H1 (cell line): ENCODE measurements around the gene SIGLEC6. TPM values are rescaled to one million over a fixed set of nuclear protein-coding genes. Genes with fewer than 3 reads are reported as not detected.

Experiments
- EZH2 ChIP-seq: fragments of 200-600 bp; sonication (generic); IDR thresholded peaks from 2 replicates; pipeline ENCODE4 v1.7.1; 2012; ENCODE audit warnings: low read depth, mild to moderate bottlenecking, moderate library complexity, low read length, inconsistent platforms; ENCODE audit not compliant: severe bottlenecking
- RAD21 ChIP-seq, 2 experiments: IDR thresholded peaks in 1 of 2; conservative IDR thresholded peaks in 1 of 2; 2 replicates each; pipeline ENCODE4 v1.6.1; 2011; ENCODE audit warnings: low read depth in 2 of 2, low read length in 2 of 2, improper control_type of control experiment in 1 of 2, inconsistent platforms in 1 of 2, mild to moderate bottlenecking in 1 of 2, moderate library complexity in 1 of 2
- polyA plus RNA-seq, 7 experiments: library from polyadenylated mRNA; depleted of rRNA in 3 of 7; stranded (reverse) in 5 of 7; unstranded in 2 of 7; fragments of >200 nt in 5 of 7; fragments of 200-250 nt in 2 of 7; gene quantifications; 1 replicate in 5 of 7; 2 replicates in 1 of 7; 4 replicates in 1 of 7; pipeline versions ENCODE4 v1.2.1 to v1.2.3, GENCODE V29; 2011 to 2013; ENCODE audit warnings: missing spikeins in 2 of 7, mixed read lengths in 2 of 7
- total RNA-seq: library from RNA; stranded (reverse); fragmentation: NEBNext Ultra II Directional; extraction: Animal tissue kit (Norgen Biotek cat#: 25700); gene quantifications from 2 replicates; pipeline ENCODE4 v1.2.1, GENCODE V29; 2021
- TF ChIP-seq, protein P1 (sequence below): fragments of 300-600 bp; sonication (generic); IDR thresholded peaks from 2 replicates; pipeline ENCODE4 v1.7.1; 2012; ENCODE audit warnings: low read length, moderate library complexity, mild to moderate bottlenecking, inconsistent platforms; ENCODE audit not compliant: insufficient replicate concordance
- TF ChIP-seq, protein P2 (sequence below): IDR thresholded peaks from 2 replicates; pipeline ENCODE4 v1.6.1; 2012; ENCODE audit warnings: inconsistent platforms

Gene SIGLEC6
- total and polyA plus RNA-seq, 2 of the 8 experiments (the other 6 are each of a cell fraction or from before 2014, with no cell fraction given) = 0.05 TPM; not detected in 1

DNA sequence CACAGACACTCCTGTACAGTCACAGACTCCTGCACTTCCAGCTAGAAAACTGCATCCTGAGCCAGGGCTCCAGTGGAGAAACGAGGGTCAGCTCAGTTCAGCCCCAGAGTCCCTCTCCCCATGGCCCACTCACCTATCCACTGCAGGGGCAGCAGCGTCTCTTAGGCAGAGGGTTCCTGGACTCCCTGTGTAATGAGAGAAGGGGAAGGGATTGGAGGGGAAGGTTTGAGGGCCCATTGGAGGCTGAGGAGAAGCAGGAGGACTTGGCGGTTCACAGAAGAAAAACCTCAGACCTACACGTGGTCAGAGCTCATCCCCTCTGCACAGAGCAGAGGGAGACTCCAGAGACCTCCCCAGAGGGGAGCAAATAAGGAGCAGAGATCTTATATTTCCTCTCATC, 62.3 kb downstream of the SIGLEC6 start (continued):
- TF ChIP-seq, protein P1, sequence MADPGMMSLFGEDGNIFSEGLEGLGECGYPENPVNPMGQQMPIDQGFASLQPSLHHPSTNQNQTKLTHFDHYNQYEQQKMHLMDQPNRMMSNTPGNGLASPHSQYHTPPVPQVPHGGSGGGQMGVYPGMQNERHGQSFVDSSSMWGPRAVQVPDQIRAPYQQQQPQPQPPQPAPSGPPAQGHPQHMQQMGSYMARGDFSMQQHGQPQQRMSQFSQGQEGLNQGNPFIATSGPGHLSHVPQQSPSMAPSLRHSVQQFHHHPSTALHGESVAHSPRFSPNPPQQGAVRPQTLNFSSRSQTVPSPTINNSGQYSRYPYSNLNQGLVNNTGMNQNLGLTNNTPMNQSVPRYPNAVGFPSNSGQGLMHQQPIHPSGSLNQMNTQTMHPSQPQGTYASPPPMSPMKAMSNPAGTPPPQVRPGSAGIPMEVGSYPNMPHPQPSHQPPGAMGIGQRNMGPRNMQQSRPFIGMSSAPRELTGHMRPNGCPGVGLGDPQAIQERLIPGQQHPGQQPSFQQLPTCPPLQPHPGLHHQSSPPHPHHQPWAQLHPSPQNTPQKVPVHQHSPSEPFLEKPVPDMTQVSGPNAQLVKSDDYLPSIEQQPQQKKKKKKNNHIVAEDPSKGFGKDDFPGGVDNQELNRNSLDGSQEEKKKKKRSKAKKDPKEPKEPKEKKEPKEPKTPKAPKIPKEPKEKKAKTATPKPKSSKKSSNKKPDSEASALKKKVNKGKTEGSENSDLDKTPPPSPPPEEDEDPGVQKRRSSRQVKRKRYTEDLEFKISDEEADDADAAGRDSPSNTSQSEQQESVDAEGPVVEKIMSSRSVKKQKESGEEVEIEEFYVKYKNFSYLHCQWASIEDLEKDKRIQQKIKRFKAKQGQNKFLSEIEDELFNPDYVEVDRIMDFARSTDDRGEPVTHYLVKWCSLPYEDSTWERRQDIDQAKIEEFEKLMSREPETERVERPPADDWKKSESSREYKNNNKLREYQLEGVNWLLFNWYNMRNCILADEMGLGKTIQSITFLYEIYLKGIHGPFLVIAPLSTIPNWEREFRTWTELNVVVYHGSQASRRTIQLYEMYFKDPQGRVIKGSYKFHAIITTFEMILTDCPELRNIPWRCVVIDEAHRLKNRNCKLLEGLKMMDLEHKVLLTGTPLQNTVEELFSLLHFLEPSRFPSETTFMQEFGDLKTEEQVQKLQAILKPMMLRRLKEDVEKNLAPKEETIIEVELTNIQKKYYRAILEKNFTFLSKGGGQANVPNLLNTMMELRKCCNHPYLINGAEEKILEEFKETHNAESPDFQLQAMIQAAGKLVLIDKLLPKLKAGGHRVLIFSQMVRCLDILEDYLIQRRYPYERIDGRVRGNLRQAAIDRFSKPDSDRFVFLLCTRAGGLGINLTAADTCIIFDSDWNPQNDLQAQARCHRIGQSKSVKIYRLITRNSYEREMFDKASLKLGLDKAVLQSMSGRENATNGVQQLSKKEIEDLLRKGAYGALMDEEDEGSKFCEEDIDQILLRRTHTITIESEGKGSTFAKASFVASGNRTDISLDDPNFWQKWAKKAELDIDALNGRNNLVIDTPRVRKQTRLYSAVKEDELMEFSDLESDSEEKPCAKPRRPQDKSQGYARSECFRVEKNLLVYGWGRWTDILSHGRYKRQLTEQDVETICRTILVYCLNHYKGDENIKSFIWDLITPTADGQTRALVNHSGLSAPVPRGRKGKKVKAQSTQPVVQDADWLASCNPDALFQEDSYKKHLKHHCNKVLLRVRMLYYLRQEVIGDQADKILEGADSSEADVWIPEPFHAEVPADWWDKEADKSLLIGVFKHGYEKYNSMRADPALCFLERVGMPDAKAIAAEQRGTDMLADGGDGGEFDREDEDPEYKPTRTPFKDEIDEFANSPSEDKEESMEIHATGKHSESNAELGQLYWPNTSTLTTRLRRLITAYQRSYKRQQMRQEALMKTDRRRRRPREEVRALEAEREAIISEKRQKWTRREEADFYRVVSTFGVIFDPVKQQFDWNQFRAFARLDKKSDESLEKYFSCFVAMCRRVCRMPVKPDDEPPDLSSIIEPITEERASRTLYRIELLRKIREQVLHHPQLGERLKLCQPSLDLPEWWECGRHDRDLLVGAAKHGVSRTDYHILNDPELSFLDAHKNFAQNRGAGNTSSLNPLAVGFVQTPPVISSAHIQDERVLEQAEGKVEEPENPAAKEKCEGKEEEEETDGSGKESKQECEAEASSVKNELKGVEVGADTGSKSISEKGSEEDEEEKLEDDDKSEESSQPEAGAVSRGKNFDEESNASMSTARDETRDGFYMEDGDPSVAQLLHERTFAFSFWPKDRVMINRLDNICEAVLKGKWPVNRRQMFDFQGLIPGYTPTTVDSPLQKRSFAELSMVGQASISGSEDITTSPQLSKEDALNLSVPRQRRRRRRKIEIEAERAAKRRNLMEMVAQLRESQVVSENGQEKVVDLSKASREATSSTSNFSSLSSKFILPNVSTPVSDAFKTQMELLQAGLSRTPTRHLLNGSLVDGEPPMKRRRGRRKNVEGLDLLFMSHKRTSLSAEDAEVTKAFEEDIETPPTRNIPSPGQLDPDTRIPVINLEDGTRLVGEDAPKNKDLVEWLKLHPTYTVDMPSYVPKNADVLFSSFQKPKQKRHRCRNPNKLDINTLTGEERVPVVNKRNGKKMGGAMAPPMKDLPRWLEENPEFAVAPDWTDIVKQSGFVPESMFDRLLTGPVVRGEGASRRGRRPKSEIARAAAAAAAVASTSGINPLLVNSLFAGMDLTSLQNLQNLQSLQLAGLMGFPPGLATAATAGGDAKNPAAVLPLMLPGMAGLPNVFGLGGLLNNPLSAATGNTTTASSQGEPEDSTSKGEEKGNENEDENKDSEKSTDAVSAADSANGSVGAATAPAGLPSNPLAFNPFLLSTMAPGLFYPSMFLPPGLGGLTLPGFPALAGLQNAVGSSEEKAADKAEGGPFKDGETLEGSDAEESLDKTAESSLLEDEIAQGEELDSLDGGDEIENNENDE = no peak
- TF ChIP-seq, protein P2, sequence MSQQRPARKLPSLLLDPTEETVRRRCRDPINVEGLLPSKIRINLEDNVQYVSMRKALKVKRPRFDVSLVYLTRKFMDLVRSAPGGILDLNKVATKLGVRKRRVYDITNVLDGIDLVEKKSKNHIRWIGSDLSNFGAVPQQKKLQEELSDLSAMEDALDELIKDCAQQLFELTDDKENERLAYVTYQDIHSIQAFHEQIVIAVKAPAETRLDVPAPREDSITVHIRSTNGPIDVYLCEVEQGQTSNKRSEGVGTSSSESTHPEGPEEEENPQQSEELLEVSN = no peak
- TF ChIP-seq RAD21 (IDR thresholded peaks at IDR 0.05 in 1 of 2, conservative IDR thresholded peaks at IDR 0.05 in 1 of 2; ENCODE audit: low read depth in 2 of 2, low read length in 2 of 2) (no peak), EZH2 (no peak)
